Activated T-cell treated with anti-CD3 and anti-CD28 coated beads, Interleukin-2, amount 50 U/mL, for 4 hours (primary cell): Measurements from ENCODE around the gene STAP2. TPM values are rescaled to one million over a fixed set of nuclear protein-coding genes. Genes with fewer than 3 reads are reported as not detected.
A peak's percentile ranks its signal among the peaks of the same experiment; 100 is the strongest.

ENCODE experiments used
- ATAC-seq, 2 donors: fragments of 200-7000 bp; cut with Tn5 transposase; one replicate each; pipeline ENCODE4 v1.10.0; 2021
- DNase-seq: peaks from one replicate; pipeline ENCODE4 v3.0.0-alpha.2; 2020
- H3K27me3 Mint-ChIP-seq: one replicate; pipeline ENCODE4 v1.8.0; 2021; ENCODE audit warnings: low read depth, mixed read lengths
- H3K36me3 Mint-ChIP-seq: one replicate; pipeline ENCODE4 v1.8.0; 2022; ENCODE audit warnings: mixed read lengths; ENCODE audit not compliant: insufficient read depth
- H3K4me1 Mint-ChIP-seq: one replicate; pipeline ENCODE4 v1.8.0; 2021; ENCODE audit warnings: low read depth, mixed read lengths
- H3K4me3 Mint-ChIP-seq: one replicate; pipeline ENCODE4 v1.8.0; 2021; ENCODE audit warnings: mild to moderate bottlenecking, moderate library complexity, mixed read lengths
- H3K9me3 Mint-ChIP-seq: one replicate; pipeline ENCODE4 v1.8.0; 2021; ENCODE audit warnings: mixed read lengths
- total RNA-seq, 3 donors: library from RNA; stranded (reverse); gene quantifications; one replicate each; pipeline ENCODE4 v1.2.1, GENCODE V29; 2021

The STAP2 gene
- 10 to 100 TPM; 11.1 to 13.2 (median 12.8) TPM for total RNA-seq

- Mint-ChIP-seq H3K4me1 (peaks cover 19% of the 10 kb centered on the region), H3K27me3 (no peaks in the 10 kb centered on the region), H3K9me3 (no peaks in the 10 kb centered on the region), H3K4me3 (peak within 1 kb of the TSS; percentile 84), H3K36me3 (no peaks in the 10 kb centered on the region)
- peak; percentile 25 for DNase-seq
- no peak for ATAC-seq
Observed at GRCh38 chr19:4338441-4339355, at the start of gene STAP2. TSS of gene STAP2 (minus strand) at chr19:4338827. CDS start at chr19:4338753, 74 bp downstream.

- no peak for ATAC-seq
- peaks cover 26% of the 10 kb centered on the region for H3K4me1 Mint-ChIP-seq
- H3K36me3 Mint-ChIP-seq, result peaks cover 4% of the 10 kb centered on the region
- no peak overlapping the region for H3K4me3 Mint-ChIP-seq
- no peaks in the 10 kb centered on the region for H3K9me3 Mint-ChIP-seq
- no peaks in the 10 kb centered on the region for H3K27me3 Mint-ChIP-seq
- DNase-seq, result no peak
Observed at GRCh38 chr19:4386041-4386782, 47.6 kb upstream of the STAP2 start.

- peaks cover 26% of the 10 kb centered on the region for H3K4me1 Mint-ChIP-seq
- H3K27me3 Mint-ChIP-seq, result no peaks in the 10 kb centered on the region
- no peaks in the 10 kb centered on the region for H3K9me3 Mint-ChIP-seq
- no peak overlapping the region for H3K4me3 Mint-ChIP-seq
- peaks cover 4% of the 10 kb centered on the region for H3K36me3 Mint-ChIP-seq
- ATAC-seq, result no peak
- no peak for DNase-seq
Observed at GRCh38 chr19:4385291-4386040, 46.8 kb upstream of the STAP2 start.

- no peaks in the 10 kb centered on the region for H3K36me3 Mint-ChIP-seq
- peak overlapping the region; percentile 68 for H3K4me3 Mint-ChIP-seq
- ATAC-seq (peak; percentile 51 to 60), DNase-seq (peak; percentile 53)
- peaks cover 63% of the 10 kb centered on the region for H3K4me1 Mint-ChIP-seq
- H3K9me3 Mint-ChIP-seq, result no peaks in the 10 kb centered on the region
- H3K27me3 Mint-ChIP-seq, result no peaks in the 10 kb centered on the region
Observed at GRCh38 chr19:4380254-4380727, 41.7 kb upstream of the STAP2 start.

GRCh38 chr19:4379383-4380253 is 41.0 kb upstream of the STAP2 start:
- ATAC-seq, result peak; percentile 75 to 86
- Mint-ChIP-seq H3K27me3 (no peaks in the 10 kb centered on the region), H3K9me3 (no peaks in the 10 kb centered on the region), H3K36me3 (no peaks in the 10 kb centered on the region), H3K4me3 (peak overlapping the region; percentile 68), H3K4me1 (peaks cover 63% of the 10 kb centered on the region)
- DNase-seq, result no peak

- no peaks in the 10 kb centered on the region for H3K36me3 Mint-ChIP-seq
- ATAC-seq (no peak), DNase-seq (no peak)
- H3K27me3 Mint-ChIP-seq, result no peaks in the 10 kb centered on the region
- no peaks in the 10 kb centered on the region for H3K9me3 Mint-ChIP-seq
- H3K4me1 Mint-ChIP-seq, result peaks cover 67% of the 10 kb centered on the region
- peak overlapping the region; percentile 68 for H3K4me3 Mint-ChIP-seq
Observed at GRCh38 chr19:4378886-4379285, 40.3 kb upstream of the STAP2 start.

GRCh38 chr19:4376991-4377781 is 38.6 kb upstream of the STAP2 start:
- Mint-ChIP-seq H3K9me3 (no peaks in the 10 kb centered on the region), H3K4me3 (no peak overlapping the region), H3K27me3 (no peaks in the 10 kb centered on the region), H3K4me1 (peaks cover 65% of the 10 kb centered on the region), H3K36me3 (no peaks in the 10 kb centered on the region)
- DNase-seq (no peak), ATAC-seq (no peak)

GRCh38 chr19:4376671-4376990 is 38.0 kb upstream of the STAP2 start:
- H3K36me3 Mint-ChIP-seq, result no peaks in the 10 kb centered on the region
- peaks cover 68% of the 10 kb centered on the region for H3K4me1 Mint-ChIP-seq
- no peaks in the 10 kb centered on the region for H3K27me3 Mint-ChIP-seq
- no peak overlapping the region for H3K4me3 Mint-ChIP-seq
- ATAC-seq (no peak), DNase-seq (no peak)
- no peaks in the 10 kb centered on the region for H3K9me3 Mint-ChIP-seq

- Mint-ChIP-seq H3K27me3 (no peaks in the 10 kb centered on the region), H3K9me3 (no peaks in the 10 kb centered on the region), H3K4me3 (no peak overlapping the region), H3K4me1 (peaks cover 69% of the 10 kb centered on the region), H3K36me3 (no peaks in the 10 kb centered on the region)
- no peak for ATAC-seq
- DNase-seq, result no peak
Observed at GRCh38 chr19:4376028-4376670, 37.5 kb upstream of the STAP2 start.

GRCh38 chr19:4375164-4376027 is 36.8 kb upstream of the STAP2 start:
- H3K27me3 Mint-ChIP-seq, result no peaks in the 10 kb centered on the region
- H3K4me3 Mint-ChIP-seq, result no peak overlapping the region
- no peaks in the 10 kb centered on the region for H3K36me3 Mint-ChIP-seq
- H3K9me3 Mint-ChIP-seq, result no peaks in the 10 kb centered on the region
- DNase-seq, result no peak
- ATAC-seq, result no peak
- peaks cover 69% of the 10 kb centered on the region for H3K4me1 Mint-ChIP-seq

GRCh38 chr19:4374498-4375163 is 36.0 kb upstream of the STAP2 start:
- peaks cover 69% of the 10 kb centered on the region for H3K4me1 Mint-ChIP-seq
- no peak for DNase-seq
- H3K27me3 Mint-ChIP-seq, result no peaks in the 10 kb centered on the region
- no peaks in the 10 kb centered on the region for H3K9me3 Mint-ChIP-seq
- no peaks in the 10 kb centered on the region for H3K36me3 Mint-ChIP-seq
- ATAC-seq, result no peak
- no peak overlapping the region for H3K4me3 Mint-ChIP-seq
